GM12878 (cell line): Measurements from ENCODE around the gene VPS45. TPM values are rescaled to one million over a fixed set of nuclear protein-coding genes. Genes with fewer than 3 reads are reported as not detected.

Source experiments
- ATAC-seq: fragments of 200-7000 bp; cut with Tn5 transposase; 3 replicates; pipeline ENCODE4 v1.9.1; 2020; ENCODE audit warnings: mild to moderate bottlenecking, moderate library complexity
- BruUV-seq: library from RNA; stranded (reverse); fragments of 400-500 nt; replicated peaks from 2 replicates; lab custom pipeline; 2021; lab: Mats Ljungman, UMichigan
- CTCF ChIA-PET: fragments of 300-600 bp; sonication (Branson Sonifier 250); formaldehyde crosslinking; extraction: SDS; loops from one replicate; lab custom pipeline; 2021; ENCODE audit warnings: inconsistent platforms; lab: Yijun Ruan, JAX
- POLR2A ChIA-PET: fragments of 350-600 bp; formaldehyde crosslinking; extraction: SDS; loops from one replicate; lab custom pipeline; 2021; ENCODE audit warnings: inconsistent platforms; lab: Charles Lee
- RAD21 ChIA-PET: fragments of 300-600 bp; sonication (Branson Sonifier 250); formaldehyde crosslinking; loops from one replicate; lab custom pipeline; 2023; ENCODE audit warnings: antibody characterized with exemption; ENCODE audit not compliant: unreplicated experiment; lab: Charles Lee
- SMC1A ChIA-PET: fragments of 300-600 bp; sonication (Branson Sonifier 250); formaldehyde crosslinking; loops from one replicate; lab custom pipeline; 2023; ENCODE audit not compliant: unreplicated experiment, uncharacterized antibody; lab: Charles Lee
- DNase-seq: peaks from one replicate; pipeline ENCODE4 v3.0.0-alpha.2; 2011; ENCODE audit warnings: low read depth, low spot score
- FAIRE-seq: peaks from 3 replicates; lab custom pipeline; 2011; peaks lifted over from hg19 to GRCh38; lab: Jason Lieb, UNC
- H2AFZ ChIP-seq: 2 replicates; pipeline ENCODE4 v1.6.0; 2011; ENCODE audit warnings: low read depth, low read length, control low read depth; ENCODE audit not compliant: control insufficient read depth
- H3K27ac ChIP-seq: 2 replicates; pipeline ENCODE4 v1.5.1; 2011; ENCODE audit warnings: control low read depth; ENCODE audit not compliant: control insufficient read depth, insufficient read depth
- H3K27me3 ChIP-seq, 2 experiments: replicated peaks in 1 of 2; 2 replicates each; pipeline versions ENCODE4 v1.6.0 to v1.6.1; 2011; ENCODE audit warnings: low read length in 1 of 2; ENCODE audit not compliant: control insufficient read depth in 2 of 2, insufficient read depth in 2 of 2
- H3K36me3 ChIP-seq, 2 experiments: 2 replicates each; pipeline ENCODE4 v1.5.1; 2011; ENCODE audit warnings: low read length in 1 of 2; ENCODE audit not compliant: control insufficient read depth in 2 of 2, insufficient read depth in 2 of 2
- H3K4me1 ChIP-seq: 2 replicates; pipeline ENCODE4 v1.6.1; 2011; ENCODE audit warnings: mild to moderate bottlenecking, low read length, moderate library complexity, mixed read lengths; ENCODE audit not compliant: control insufficient read depth, insufficient read depth
- H3K4me2 ChIP-seq: 2 replicates; pipeline ENCODE4 v1.6.0; 2011; ENCODE audit warnings: control low read depth; ENCODE audit not compliant: control insufficient read depth, insufficient read depth
- H3K4me3 ChIP-seq: fragments of 200-600 bp; sonication (generic); 2 replicates; pipeline ENCODE4 v1.5.1; 2016
- H3K79me2 ChIP-seq: 2 replicates; pipeline ENCODE4 v1.6.0; 2011; ENCODE audit warnings: low read length; ENCODE audit not compliant: control insufficient read depth, insufficient read depth
- H3K9ac ChIP-seq: 2 replicates; pipeline ENCODE4 v1.8.0; 2011; ENCODE audit warnings: low read length, control low read depth, mixed read lengths; ENCODE audit not compliant: control insufficient read depth, insufficient read depth
- H3K9me3 ChIP-seq: replicated peaks from 3 replicates; pipeline ENCODE4 v1.5.1; 2011; ENCODE audit warnings: mild to moderate bottlenecking, low read length; ENCODE audit not compliant: control insufficient read depth, insufficient read depth
- H4K20me1 ChIP-seq: 2 replicates; pipeline ENCODE4 v1.6.0; 2011; ENCODE audit not compliant: control insufficient read depth, insufficient read depth
- MLLT1 ChIP-seq: fragments of 450-650 bp; IDR thresholded peaks from 2 replicates; pipeline ENCODE4 v1.6.1; 2016; ENCODE audit warnings: mild to moderate bottlenecking
- MXI1 ChIP-seq: fragments of 150-350 bp; IDR thresholded peaks from 2 replicates; pipeline ENCODE4 v1.6.1; 2011; ENCODE audit warnings: low read depth, mild to moderate bottlenecking, inconsistent platforms, low read length, improper control_type of control experiment
- NR2C1 ChIP-seq: fragments of 450-650 bp; IDR thresholded peaks from 2 replicates; pipeline ENCODE4 v1.6.1; 2017; ENCODE audit warnings: antibody characterized with exemption, mild to moderate bottlenecking, moderate library complexity
- PAX8 ChIP-seq: fragments of 450-650 bp; IDR thresholded peaks from 2 replicates; pipeline ENCODE4 v1.6.1; 2017; ENCODE audit warnings: mild to moderate bottlenecking, moderate library complexity
- SMAD5 ChIP-seq: IDR thresholded peaks from 2 replicates; pipeline ENCODE4 v1.6.1; 2016; ENCODE audit warnings: antibody characterized with exemption, low read depth
- SREBF1 ChIP-seq: IDR thresholded peaks from 2 replicates; pipeline ENCODE4 v1.6.1; 2012; ENCODE audit warnings: mild to moderate bottlenecking, low read length
- WGBS: methylation state at CpG from one replicate; pipeline ENCODE4 v1.1.6; 2016; ENCODE audit warnings: low lambda C conversion rate; ENCODE audit not compliant: insufficient replicate concordance, insufficient coverage; ENCODE audit errors: missing lambda C conversion rate; 5-methylcytosine and 5-hydroxymethylcytosine counted together
- in situ Hi-C: fragments of 300-500 bp; cut with MboI; formaldehyde crosslinking; loops from 9 replicates; pipeline ENCODE4 v1.14.3; 2018; ENCODE audit warnings: mixed read lengths
- intact Hi-C: fragments of 100-400 bp; cut with micrococcal nuclease; formaldehyde crosslinking; loops from one replicate; pipeline ENCODE4 v1.14.2; 2022; ENCODE audit not compliant: unreplicated experiment
- polyA plus RNA-seq, 11 experiments: library from polyadenylated mRNA; depleted of rRNA in 4 of 11; unstranded in 6 of 11; stranded (reverse) in 5 of 11; fragments of >200 nt; fragmentation: Nextera tagmentation in 4 of 11; fragmentation: Illumina TruSeq in 1 of 11; extraction: Ambion mirVana in 4 of 11; extraction: Trizol in 1 of 11; gene quantifications; 1 replicate in 1 of 11; 2 replicates in 10 of 11; pipeline versions ENCODE4 v1.2.1 to v1.2.3, GENCODE V29; 2011 to 2016; ENCODE audit warnings: inconsistent platforms in 2 of 11, missing spikeins in 2 of 11, low read depth in 1 of 11
- total RNA-seq, 4 experiments: library from RNA; depleted of rRNA in 3 of 4; stranded (reverse); fragments of >200 nt in 3 of 4; fragmentation: Illumina TruSeq in 1 of 4; extraction: Trizol in 1 of 4; gene quantifications; 2 replicates each; pipeline versions ENCODE4 v1.2.1 to v1.2.3, GENCODE V29; 2013 to 2021
- TF ChIP-seq, protein P1 (sequence below): fragments of 450-650 bp; IDR thresholded peaks from 2 replicates; pipeline ENCODE4 v1.6.1; 2018; ENCODE audit warnings: borderline replicate concordance, mild to moderate bottlenecking; ENCODE audit not compliant: partially characterized antibody
- TF ChIP-seq, protein P2 (sequence below): fragments of 450-650 bp; IDR thresholded peaks from 2 replicates; pipeline ENCODE4 v1.6.1; 2018; ENCODE audit warnings: mild to moderate bottlenecking, low read depth, moderate library complexity; ENCODE audit not compliant: partially characterized antibody

The VPS45 gene
- total and polyA plus RNA-seq, 10 of the 15 experiments (the other 5 are each of a cell fraction or from before 2014, with no cell fraction given), result 24.4 to 48.7 (median 34.5) TPM

- TF ChIP-seq NR2C1, result no peak
- TF ChIP-seq, protein P1, sequence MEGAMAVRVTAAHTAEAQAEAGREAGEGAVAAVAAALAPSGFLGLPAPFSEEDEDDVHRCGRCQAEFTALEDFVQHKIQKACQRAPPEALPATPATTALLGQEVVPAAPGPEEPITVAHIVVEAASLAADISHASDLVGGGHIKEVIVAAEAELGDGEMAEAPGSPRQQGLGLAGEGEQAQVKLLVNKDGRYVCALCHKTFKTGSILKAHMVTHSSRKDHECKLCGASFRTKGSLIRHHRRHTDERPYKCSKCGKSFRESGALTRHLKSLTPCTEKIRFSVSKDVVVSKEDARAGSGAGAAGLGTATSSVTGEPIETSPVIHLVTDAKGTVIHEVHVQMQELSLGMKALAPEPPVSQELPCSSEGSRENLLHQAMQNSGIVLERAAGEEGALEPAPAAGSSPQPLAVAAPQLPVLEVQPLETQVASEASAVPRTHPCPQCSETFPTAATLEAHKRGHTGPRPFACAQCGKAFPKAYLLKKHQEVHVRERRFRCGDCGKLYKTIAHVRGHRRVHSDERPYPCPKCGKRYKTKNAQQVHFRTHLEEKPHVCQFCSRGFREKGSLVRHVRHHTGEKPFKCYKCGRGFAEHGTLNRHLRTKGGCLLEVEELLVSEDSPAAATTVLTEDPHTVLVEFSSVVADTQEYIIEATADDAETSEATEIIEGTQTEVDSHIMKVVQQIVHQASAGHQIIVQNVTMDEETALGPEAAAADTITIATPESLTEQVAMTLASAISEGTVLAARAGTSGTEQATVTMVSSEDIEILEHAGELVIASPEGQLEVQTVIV, result no peak
- TF ChIP-seq, protein P2, sequence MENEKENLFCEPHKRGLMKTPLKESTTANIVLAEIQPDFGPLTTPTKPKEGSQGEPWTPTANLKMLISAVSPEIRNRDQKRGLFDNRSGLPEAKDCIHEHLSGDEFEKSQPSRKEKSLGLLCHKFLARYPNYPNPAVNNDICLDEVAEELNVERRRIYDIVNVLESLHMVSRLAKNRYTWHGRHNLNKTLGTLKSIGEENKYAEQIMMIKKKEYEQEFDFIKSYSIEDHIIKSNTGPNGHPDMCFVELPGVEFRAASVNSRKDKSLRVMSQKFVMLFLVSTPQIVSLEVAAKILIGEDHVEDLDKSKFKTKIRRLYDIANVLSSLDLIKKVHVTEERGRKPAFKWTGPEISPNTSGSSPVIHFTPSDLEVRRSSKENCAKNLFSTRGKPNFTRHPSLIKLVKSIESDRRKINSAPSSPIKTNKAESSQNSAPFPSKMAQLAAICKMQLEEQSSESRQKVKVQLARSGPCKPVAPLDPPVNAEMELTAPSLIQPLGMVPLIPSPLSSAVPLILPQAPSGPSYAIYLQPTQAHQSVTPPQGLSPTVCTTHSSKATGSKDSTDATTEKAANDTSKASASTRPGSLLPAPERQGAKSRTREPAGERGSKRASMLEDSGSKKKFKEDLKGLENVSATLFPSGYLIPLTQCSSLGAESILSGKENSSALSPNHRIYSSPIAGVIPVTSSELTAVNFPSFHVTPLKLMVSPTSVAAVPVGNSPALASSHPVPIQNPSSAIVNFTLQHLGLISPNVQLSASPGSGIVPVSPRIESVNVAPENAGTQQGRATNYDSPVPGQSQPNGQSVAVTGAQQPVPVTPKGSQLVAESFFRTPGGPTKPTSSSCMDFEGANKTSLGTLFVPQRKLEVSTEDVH, result no peak
- no peak for TF ChIP-seq MXI1
- no peak for TF ChIP-seq SREBF1
- TF ChIP-seq PAX8, result no peak
- no peak for TF ChIP-seq MLLT1
- TF ChIP-seq SMAD5, result no peak
- TF ChIP-seq, all 136 proteins: peak for 0
- no peak overlapping the region for H3K27ac ChIP-seq
- whole genome bisulfite sequencing, result 97% methylated on average over 3 of the region's 3 CpGs
- H3K27me3 ChIP-seq, result no peaks in the 10 kb centered on the region
- no peaks in the 10 kb centered on the region for H4K20me1 ChIP-seq
- H3K4me3 ChIP-seq, result no peak overlapping the region
- no peaks in the 10 kb centered on the region for H3K79me2 ChIP-seq
- BruUV-seq, result no TSS peak
- no peak for DNase-seq
- H3K9ac ChIP-seq, result no peak overlapping the region
- no peak overlapping the region for H3K4me2 ChIP-seq
- no peak overlapping the region for H2AFZ ChIP-seq
- no peaks in the 10 kb centered on the region for H3K4me1 ChIP-seq
- H3K36me3 ChIP-seq, result no peaks in the 10 kb centered on the region
- ATAC-seq, result no peak
- in situ Hi-C loops, result no loop called here
- H3K9me3 ChIP-seq, result no peaks in the 10 kb centered on the region
- RAD21 ChIA-PET, result interaction anchor here (0.7 kb wide), 1 partner anchor 214 kb away, joined by 3 read pairs; no protein-coding TSS in a partner anchor
- POLR2A ChIA-PET, result interaction anchor here (0.7 kb wide), 1 partner anchor 23 kb away, joined by 3 read pairs; no protein-coding TSS in a partner anchor
- FAIRE-seq, result peak; percentile 13
- CTCF ChIA-PET, result interaction anchor here (1.0 to 1.9 kb wide), 3 partner anchors 10 to 112 kb away, joined by 3 to 6 read pairs (median 5); no protein-coding TSS in a partner anchor
- intact Hi-C loops, result no loop called here
- SMC1A ChIA-PET, result interaction anchor here (0.7 to 1.5 kb wide), 2 partner anchors 11 to 137 kb away, joined by 3 read pairs; no protein-coding TSS in a partner anchor
Measured at GRCh38 chr1:150176593-150176992, 109.0 kb downstream of the VPS45 start.
